Mesothelial cell of epicardium (in vitro differentiated cells): ENCODE data around the gene USP40. TPM values are rescaled to one million over a fixed set of nuclear protein-coding genes. Genes with fewer than 3 reads are reported as not detected.

ENCODE experiments used
- DNase-seq, 2 experiments: peaks; one replicate each; pipeline ENCODE4 v3.0.0; 2021; ENCODE audit warnings: low spot score in 2 of 2; ENCODE audit not compliant: unreplicated experiment in 2 of 2
- H3K27ac Mint-ChIP-seq: 2 replicates; pipeline ENCODE4 v1.8.0; 2021; ENCODE audit warnings: mixed read lengths
- H3K27me3 Mint-ChIP-seq: 2 replicates; pipeline ENCODE4 v1.8.0; 2021; ENCODE audit warnings: low read depth, mixed read lengths
- H3K36me3 Mint-ChIP-seq: 2 replicates; pipeline ENCODE4 v1.8.0; 2021; ENCODE audit warnings: mixed read lengths
- H3K4me1 Mint-ChIP-seq: 2 replicates; pipeline ENCODE4 v1.8.0; 2021; ENCODE audit warnings: mixed read lengths
- H3K4me3 Mint-ChIP-seq: 2 replicates; pipeline ENCODE4 v1.8.0; 2021; ENCODE audit warnings: mild to moderate bottlenecking, moderate library complexity, mixed read lengths
- H3K9me3 Mint-ChIP-seq: 2 replicates; pipeline ENCODE4 v1.8.0; 2021; ENCODE audit warnings: mixed read lengths
- CTCF ChIP-seq: fragments of 200-600 bp; sonication (generic); IDR thresholded peaks from one replicate; pipeline ENCODE4 v1.5.0; 2021; ENCODE audit warnings: antibody characterized with exemption; ENCODE audit not compliant: unreplicated experiment
- total RNA-seq: library from RNA; stranded (reverse); gene quantifications from 3 replicates; pipeline ENCODE4 v1.2.1, GENCODE V29; 2021

USP40 gene
- total RNA-seq, 1 donor from 2014 or later = 51.0 TPM

- no peak for DNase-seq
- Mint-ChIP-seq H3K4me1 (no peaks in the 10 kb centered on the region), H3K36me3 (peaks cover 26% of the 10 kb centered on the region), H3K4me3 (no peak overlapping the region), H3K27me3 (no peaks in the 10 kb centered on the region), H3K9me3 (no peaks in the 10 kb centered on the region), H3K27ac (no peak overlapping the region)
- no peak for TF ChIP-seq CTCF
Observed at GRCh38 chr2:233458031-233458610, 108.5 kb downstream of the USP40 start.

- peaks cover 29% of the 10 kb centered on the region for H3K36me3 Mint-ChIP-seq
- DNase-seq = no peak
- no peaks in the 10 kb centered on the region for H3K4me1 Mint-ChIP-seq
Observed at GRCh38 chr2:233457356-233457755, 109.2 kb downstream of the USP40 start.

GRCh38 chr2:233456934-233457333 is 109.6 kb downstream of the USP40 start:
- no peak overlapping the region for H3K4me3 Mint-ChIP-seq
- TF ChIP-seq CTCF = no peak
- DNase-seq = no peak
- H3K27ac Mint-ChIP-seq = no peak overlapping the region
- H3K9me3 Mint-ChIP-seq = no peaks in the 10 kb centered on the region
- H3K27me3 Mint-ChIP-seq = no peaks in the 10 kb centered on the region
- peaks cover 31% of the 10 kb centered on the region for H3K36me3 Mint-ChIP-seq
- H3K4me1 Mint-ChIP-seq = no peaks in the 10 kb centered on the region

More at GRCh38 chr2:233457356-233457755, 109.2 kb downstream of the USP40 start:
- Mint-ChIP-seq H3K4me3 (no peak overlapping the region), H3K27ac (no peak overlapping the region), H3K27me3 (no peaks in the 10 kb centered on the region), H3K9me3 (no peaks in the 10 kb centered on the region)
- no peak for TF ChIP-seq CTCF

GRCh38 chr2:233456111-233456510 is 110.5 kb downstream of the USP40 start:
- H3K36me3 Mint-ChIP-seq = peaks cover 27% of the 10 kb centered on the region
- DNase-seq = no peak
- H3K4me1 Mint-ChIP-seq = no peaks in the 10 kb centered on the region
- no peaks in the 10 kb centered on the region for H3K27me3 Mint-ChIP-seq
- H3K9me3 Mint-ChIP-seq = no peaks in the 10 kb centered on the region
- no peak for TF ChIP-seq CTCF
- H3K27ac Mint-ChIP-seq = no peak overlapping the region
- H3K4me3 Mint-ChIP-seq = no peak overlapping the region

GRCh38 chr2:233455491-233455890 is 111.1 kb downstream of the USP40 start:
- H3K4me1 Mint-ChIP-seq = no peaks in the 10 kb centered on the region
- no peaks in the 10 kb centered on the region for H3K27me3 Mint-ChIP-seq
- no peaks in the 10 kb centered on the region for H3K9me3 Mint-ChIP-seq
- H3K36me3 Mint-ChIP-seq = peaks cover 26% of the 10 kb centered on the region
- TF ChIP-seq CTCF = no peak
- H3K4me3 Mint-ChIP-seq = no peak overlapping the region
- H3K27ac Mint-ChIP-seq = no peak overlapping the region
- no peak for DNase-seq

GRCh38 chr2:233455006-233455405 is 111.6 kb downstream of the USP40 start:
- H3K36me3 Mint-ChIP-seq = peaks cover 26% of the 10 kb centered on the region
- H3K27me3 Mint-ChIP-seq = no peaks in the 10 kb centered on the region
- TF ChIP-seq CTCF = no peak
- no peaks in the 10 kb centered on the region for H3K4me1 Mint-ChIP-seq
- no peak overlapping the region for H3K4me3 Mint-ChIP-seq
- H3K9me3 Mint-ChIP-seq = no peaks in the 10 kb centered on the region
- DNase-seq = no peak
- H3K27ac Mint-ChIP-seq = no peak overlapping the region
